GM18526 (cell line): ENCODE data around the gene HAUS7.

Experiments used
- POLR2A ChIP-seq: IDR thresholded peaks from 3 replicates; pipeline ENCODE4 v1.6.1; 2011; ENCODE audit not compliant: insufficient read length; ENCODE audit errors: extremely low read depth

HAUS7 gene

DNA sequence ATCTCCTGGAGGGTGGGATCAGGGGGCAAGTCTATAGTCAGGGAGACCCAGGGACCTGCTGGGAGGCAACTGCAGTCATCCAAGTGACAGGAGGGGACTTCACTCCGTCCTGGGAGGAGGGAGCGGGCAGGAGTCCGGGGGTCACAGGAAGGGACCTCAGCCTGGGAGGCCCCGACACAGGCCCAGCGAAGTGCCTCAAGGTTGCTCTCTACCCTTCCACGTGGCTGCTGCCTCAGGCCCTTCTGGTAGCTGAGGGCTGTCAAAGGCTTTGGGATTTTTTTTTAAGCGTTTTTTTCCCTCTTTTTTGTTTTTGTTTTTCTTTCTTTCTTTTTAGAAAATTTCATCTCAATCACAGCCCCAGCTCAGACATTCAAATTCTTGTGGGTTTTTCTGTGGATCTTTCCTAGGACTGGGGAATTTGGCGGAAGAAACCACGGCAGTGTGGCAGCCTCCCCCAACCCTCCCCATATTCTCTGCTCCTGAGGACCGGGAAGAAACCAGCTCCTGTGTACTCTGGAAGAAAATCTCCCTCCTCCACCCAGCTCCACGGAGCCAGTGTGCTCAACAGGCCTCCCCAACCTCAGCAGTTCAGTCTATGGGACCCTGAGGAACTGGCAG, 1.4 kb upstream of the HAUS7 start:
- TF ChIP-seq POLR2A, result no peak

DNA sequence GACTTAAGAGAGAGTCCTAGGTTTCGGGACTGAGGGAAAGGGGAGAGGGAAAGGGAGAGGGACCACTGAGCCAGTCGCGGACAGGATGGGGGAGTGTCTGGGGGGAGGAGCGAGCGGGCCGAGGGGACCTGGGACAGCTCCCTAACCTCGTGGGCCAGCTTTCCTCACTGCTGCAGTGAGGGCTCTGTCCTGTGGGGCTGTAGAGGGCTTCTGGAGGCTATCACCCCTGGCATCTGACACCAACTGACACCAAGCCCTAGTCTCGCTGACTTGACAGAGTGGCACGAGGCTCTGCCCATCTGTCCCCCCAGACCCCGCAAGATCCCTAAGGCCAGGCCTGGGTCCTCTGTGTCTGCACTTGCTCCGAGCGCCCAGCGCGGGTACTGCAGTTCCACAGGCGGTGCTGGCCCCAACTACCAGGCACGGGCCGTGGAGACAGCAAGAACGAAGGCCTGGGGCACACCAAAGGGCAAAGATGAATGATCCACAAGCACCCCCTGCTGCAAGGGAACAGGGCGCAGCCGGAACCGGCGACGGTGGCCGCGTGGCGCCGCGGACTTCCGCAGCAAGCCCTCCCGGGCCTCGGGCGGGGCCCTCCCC, 465 bp downstream of the HAUS7 start:
- TF ChIP-seq POLR2A, result no peak

DNA sequence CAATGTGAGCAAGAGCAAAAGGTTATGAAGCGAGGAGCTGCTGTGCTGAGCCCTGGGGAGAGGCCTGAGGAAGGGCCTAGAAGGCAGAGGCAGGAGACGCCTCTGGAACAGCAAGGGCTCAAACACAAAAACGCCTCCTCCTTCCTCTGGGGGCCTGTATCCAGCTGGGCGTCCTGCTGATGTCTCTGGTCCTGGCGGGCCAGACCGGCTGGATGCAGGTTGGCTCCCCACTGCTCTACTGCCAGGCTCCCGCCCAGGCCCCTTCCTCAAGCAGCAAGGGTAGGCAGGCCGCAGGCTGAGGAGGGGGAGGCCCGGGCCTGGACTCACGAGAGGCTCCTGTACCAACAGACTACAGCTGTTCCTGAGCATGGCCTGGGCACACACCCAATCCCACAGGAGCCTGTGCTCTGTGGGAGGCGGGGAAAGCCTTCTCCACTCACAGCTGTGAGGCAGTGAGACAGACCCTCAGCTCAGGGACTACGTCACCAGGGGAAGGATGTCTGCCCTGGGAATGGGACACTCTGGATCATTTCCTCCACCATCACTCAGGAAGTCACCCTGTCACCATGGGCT, 2.3 kb downstream of the HAUS7 start:
- no peak for TF ChIP-seq POLR2A

DNA sequence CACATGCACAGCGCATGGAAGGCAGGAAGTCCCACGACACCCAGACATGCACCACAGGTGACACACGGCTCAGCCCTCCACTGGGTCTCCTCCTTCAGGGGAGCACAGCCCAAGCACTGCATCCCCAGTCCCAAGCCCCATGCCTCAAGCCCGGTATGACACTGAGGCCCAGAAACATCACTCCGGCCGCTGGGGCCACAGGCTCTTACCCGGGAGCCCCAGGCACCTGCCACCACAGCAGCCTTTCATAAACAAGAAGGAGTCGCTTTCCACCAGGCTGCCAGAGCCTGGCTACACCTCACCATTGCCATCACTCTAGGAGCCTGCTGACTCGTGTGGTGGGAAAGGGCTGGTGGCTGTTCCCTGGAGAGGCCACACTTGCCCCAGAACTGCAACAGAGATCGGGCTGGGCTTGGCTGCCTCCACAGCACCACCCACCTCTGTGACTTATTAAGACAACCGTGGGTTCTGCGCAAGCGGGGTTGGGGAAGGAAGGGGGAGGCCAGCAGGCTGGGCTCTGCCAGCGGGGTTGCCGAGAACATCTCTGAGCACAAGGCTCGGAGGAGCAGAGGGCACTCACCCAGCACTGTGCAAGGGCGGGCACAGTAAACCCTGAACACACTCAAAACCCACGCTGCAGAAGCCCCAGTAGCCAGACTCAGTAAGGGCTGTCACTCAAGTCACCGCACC, 4.5 kb downstream of the HAUS7 start:
- TF ChIP-seq POLR2A, result no peak

DNA sequence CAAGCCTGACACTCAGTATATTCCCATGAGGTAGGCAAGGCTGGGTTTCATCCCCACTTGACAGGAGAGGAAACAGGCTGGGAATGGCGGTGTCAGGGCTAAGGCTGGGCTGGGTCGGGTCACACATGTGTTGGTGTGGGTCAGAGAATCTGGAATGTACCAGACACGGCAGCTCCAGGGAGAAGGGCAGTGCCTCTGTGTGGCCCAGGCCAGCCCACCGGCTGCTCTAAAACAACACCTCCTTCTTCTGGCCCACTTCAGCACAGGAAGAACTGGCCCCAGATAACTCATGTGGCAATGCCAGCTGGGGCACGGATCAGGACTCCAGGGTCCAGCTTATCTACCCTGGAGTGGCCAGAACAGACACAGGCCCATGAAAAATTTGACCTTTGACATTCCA, 6.3 kb downstream of the HAUS7 start:
- no peak for TF ChIP-seq POLR2A

DNA sequence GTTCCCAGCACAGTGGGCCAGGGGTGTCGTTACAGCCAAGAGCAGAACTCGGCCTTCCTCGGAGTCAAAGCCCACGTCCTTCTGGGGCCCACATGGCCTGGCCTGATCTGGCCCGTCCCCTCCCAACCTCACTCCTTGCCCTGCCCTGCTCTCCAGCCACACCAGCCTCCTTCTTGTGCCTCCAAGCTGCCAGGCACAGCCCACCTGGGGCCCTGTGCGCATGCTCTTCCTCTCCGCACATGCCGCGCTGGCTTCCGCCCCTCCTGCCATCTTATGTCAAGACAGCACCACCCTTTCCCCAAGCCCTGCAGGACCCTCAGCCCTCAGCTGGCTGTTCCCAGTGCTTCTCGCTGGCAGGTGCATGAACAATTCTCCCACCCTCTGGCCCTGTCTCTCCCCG, 6.8 kb downstream of the HAUS7 start:
- no peak for TF ChIP-seq POLR2A

DNA sequence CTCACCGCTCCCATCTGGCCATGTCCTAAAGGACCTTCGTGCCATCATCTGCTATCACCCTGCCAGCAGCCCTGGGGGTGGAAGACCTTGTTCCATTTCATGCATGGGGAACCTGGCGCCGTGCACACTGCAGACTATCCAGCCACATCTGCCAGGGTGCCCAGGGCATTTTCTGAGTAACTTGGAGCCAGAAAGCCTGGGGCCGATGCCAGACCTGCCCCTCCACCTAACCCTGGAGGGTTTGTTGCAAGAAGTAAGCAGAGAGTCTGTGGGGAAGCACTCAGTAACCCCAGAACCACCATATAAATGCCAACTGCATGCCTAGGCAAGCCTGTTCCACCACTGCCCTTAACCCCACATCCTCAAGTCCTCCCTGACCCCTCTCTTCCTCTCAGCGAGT, 7.3 kb downstream of the HAUS7 start:
- no peak for TF ChIP-seq POLR2A

DNA sequence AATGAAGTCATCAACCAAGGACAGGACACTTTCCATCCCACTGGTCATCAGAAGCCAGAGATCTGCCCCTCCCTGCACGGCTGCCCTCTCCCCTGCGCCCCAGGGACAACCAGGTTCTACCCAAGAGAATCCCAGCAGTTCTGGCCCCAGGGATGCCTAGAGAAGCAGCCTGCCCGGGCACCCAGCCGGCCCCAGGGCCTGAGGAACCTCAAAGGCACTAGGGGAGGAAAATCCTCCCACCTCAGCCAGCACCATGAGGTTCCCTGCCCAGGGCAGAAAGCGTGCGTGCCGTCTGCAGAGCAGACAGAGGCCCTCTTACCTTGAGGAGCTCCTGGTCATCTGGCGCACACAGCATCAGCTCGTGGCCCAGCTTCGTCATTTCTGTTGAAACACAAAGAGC, 8.1 kb downstream of the HAUS7 start:
- no peak for TF ChIP-seq POLR2A

DNA sequence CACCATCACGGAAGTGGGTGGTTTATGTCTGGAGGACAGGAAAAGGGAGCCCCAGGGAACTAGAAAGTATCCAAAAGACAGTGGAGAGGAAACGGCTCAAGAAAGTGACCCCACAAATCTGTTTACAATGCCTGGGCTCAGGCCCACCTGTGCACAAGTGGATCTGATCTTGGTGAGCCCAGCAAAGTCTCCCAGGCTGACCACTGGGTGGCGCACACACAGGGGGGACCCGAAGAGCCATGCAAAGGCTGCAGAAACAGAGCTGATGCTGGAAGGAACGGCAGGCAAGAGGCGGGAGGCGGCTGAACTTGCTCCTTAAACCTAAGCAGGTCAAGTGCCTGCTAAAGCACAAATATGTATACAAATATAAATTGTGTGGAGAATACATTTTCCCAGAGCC, 9.6 kb downstream of the HAUS7 start:
- no peak for TF ChIP-seq POLR2A

DNA sequence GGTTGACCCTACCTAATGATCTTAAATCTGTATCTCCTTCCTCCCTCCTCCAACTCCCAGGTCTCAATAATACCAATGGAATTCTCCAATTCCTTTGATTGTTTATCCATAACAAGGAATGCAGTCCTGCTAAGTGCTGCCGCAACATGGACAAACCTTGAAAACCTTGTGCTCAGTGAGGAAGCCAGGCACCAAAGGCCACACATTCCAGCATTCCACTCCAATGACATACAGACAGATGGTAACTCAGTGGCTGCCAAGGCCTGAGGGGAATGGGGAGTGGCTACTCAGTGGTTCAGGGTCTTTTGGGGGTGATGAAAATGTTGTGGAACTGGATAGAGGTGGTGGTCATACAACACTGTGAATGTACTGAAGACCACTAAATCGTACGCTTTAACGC, 10.4 kb downstream of the HAUS7 start:
- no peak for TF ChIP-seq POLR2A

DNA sequence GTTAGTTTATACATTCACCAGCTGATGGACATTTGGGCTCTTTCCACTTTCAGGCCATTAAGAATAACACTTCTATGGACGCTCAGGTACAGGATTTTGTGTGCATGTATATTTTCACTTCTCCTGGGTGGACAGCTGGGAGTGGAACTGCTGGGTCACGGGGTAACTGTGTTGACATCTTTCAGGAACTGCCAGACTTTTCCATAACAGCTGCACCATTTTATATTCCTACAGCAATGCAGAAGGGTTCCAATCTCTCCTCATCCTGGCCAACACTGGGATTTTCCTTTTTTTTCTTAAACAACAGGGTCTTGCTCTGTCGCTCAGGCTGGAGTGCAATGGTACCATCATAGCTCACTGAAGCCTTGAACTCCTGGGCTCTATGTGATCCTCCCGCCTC, 11.9 kb downstream of the HAUS7 start:
- no peak for TF ChIP-seq POLR2A

DNA sequence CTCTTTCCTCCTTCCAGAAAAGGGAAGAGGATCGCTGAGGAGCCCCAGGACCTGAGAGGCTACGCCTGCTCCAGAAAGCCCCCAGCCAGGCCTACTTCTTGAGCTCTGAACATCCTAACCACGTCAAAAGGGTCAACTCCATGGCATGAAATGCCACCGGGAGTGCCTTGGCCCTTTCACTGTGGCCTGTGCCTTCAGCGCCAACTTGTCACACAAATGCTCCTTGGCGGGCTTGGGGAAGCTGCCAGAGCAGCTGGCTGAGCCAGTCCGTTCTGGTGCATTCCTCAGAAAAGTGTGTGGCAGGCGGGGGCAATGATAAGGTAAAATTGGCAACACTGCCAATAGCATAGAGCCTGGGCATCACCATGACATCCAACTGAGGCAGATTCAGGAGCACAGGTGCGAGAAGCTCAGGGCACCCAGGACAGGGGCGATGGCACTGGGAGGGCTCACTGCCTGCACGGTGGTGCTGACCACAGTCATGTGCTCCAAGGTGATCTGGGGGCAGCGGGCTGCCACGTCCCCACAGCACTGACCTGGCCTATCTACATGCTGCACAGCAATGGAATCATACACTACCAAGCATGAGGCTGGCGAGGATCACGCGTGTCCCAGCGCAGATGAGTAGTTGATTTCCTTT, 12.4 kb downstream of the HAUS7 start:
- no peak for TF ChIP-seq POLR2A

DNA sequence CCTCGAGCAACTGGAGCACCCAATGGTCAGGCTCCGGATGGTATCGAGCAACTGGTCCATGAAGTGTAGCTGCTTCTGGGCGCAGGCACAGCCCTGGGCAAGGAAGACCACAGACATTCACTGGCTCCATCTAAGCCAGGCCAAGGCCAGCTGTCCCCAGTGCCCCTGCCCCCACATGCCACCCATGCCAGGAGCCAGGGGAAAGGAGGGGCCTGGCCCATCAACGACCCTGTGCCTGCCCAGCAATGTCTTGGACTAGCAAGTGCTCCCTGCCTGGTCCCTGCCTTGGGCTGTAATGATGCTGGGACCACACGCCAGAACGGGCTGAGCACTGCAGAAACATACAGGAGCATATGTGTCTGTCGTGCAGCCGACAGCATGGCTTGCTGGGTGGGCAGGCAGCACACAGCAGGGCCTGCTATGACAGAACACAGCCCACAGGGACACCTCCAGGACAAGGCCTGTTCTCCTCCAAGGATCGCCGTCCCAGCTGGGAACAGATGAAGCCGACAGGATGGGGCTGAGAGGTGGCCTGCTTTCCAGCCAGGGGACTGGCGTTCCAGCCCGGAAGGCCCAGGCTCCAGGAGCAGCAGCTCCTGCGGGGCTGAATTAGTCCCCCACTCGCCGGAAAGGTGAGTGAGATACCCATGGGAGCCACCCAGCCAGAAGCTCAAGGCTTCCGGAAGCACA, 13.1 kb downstream of the HAUS7 start:
- TF ChIP-seq POLR2A, result no peak

DNA sequence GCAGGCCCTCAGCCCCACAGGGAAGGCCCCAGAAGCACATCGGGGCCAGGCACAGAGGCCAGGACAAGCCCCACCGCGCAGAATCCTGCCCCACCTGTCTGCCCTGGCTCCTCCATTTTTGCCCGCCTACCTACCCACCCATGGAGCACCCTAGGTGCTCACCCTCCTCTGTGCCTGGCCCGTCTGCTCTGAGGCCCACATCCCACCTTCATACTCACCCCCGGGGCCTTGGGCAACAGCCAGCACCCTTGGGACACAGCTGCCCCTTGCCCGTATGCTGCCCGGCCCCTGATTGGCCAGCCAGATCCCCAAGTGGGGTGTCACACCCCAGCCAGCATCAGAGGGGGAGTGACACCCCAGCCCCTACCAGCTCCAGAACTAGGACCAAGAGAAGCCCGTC, 13.7 kb downstream of the HAUS7 start:
- no peak for TF ChIP-seq POLR2A

DNA sequence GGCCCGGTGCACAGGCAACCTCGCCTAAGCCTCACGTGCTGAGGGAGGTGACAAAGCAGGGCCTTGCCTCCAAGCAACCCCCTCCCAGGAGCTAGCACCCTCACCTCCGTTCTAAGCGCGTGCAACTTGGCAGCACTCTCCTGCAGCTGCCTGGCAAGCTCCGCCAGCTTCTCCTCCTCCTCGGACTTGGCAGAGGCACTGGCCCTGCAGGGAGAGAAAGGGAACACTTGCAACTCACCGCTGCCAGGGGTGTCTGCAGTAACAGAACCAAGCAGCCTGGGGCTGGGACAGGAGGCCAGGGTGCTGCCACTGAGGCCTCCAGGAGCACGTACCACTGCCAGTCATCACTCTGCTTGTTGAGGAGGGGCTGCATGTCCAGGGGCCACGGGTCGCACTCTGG, 14.2 kb downstream of the HAUS7 start:
- TF ChIP-seq POLR2A, result no peak
